Subcutaneous abdominal adipose tissue (tissue), 5 donors: Measurements from ENCODE around the gene STRIP2.
"Not testable (repeated sequence)": the region's sequence is repeated elsewhere in the genome, so short reads cannot be mapped to it uniquely, and the experiment has no call there.

Experiments
- H3K27ac ChIP-seq: one replicate; pipeline ENCODE4 v1.7.0; 2013; ENCODE audit warnings: low read depth, mild to moderate bottlenecking, inconsistent platforms, low read length, moderate library complexity
- H3K27me3 ChIP-seq, 5 donors: one replicate each; pipeline ENCODE4 v1.7.0; 2013; ENCODE audit warnings: low read length in 5 of 5, inconsistent platforms in 1 of 5; ENCODE audit not compliant: control insufficient read depth in 5 of 5, insufficient read depth in 4 of 5
- H3K36me3 ChIP-seq, 5 donors: one replicate each; pipeline ENCODE4 v1.7.0; 2013; ENCODE audit warnings: low read length in 5 of 5; ENCODE audit not compliant: control insufficient read depth in 5 of 5, insufficient read depth in 5 of 5
- H3K4me1 ChIP-seq, 5 donors: one replicate each; pipeline ENCODE4 v1.7.0; 2013; ENCODE audit warnings: low read length in 5 of 5, mild to moderate bottlenecking in 3 of 5, moderate library complexity in 1 of 5; ENCODE audit not compliant: control insufficient read depth in 5 of 5, insufficient read depth in 5 of 5
- H3K4me3 ChIP-seq, 5 donors: one replicate each; pipeline ENCODE4 v1.7.0; 2013; ENCODE audit warnings: low read length in 5 of 5, low read depth in 1 of 5
- H3K9ac ChIP-seq, 5 donors: one replicate each; pipeline ENCODE4 v1.7.0; 2013; ENCODE audit warnings: low read length in 5 of 5, mild to moderate bottlenecking in 4 of 5, moderate library complexity in 3 of 5
- H3K9me3 ChIP-seq, 5 donors: one replicate each; pipeline ENCODE4 v1.7.0; 2013; ENCODE audit warnings: low read length in 5 of 5; ENCODE audit not compliant: control insufficient read depth in 5 of 5
- donor health status: healthy.
- donor health status: healthy.
- donor health status: healthy.
- donor health status: healthy.
- donor health status: healthy.

STRIP2 gene

GRCh38 chr7:129481376-129481775 is 47.1 kb downstream of the STRIP2 start:
- not testable (repeated sequence) for H3K27ac ChIP-seq, H3K9me3 ChIP-seq, H3K4me1 ChIP-seq, H3K9ac ChIP-seq, H3K4me3 ChIP-seq, H3K36me3 ChIP-seq, H3K27me3 ChIP-seq

- Histone ChIP-seq H3K4me1 (no peaks in the 10 kb centered on the region), H3K4me3 (no peak overlapping the region), H3K27ac (no peak overlapping the region)
Measured at GRCh38 chr7:129482781-129483180, 48.5 kb downstream of the STRIP2 start.

GRCh38 chr7:129489491-129489890 is 55.3 kb downstream of the STRIP2 start:
- no peak overlapping the region for H3K27ac ChIP-seq
- no peaks in the 10 kb centered on the region for H3K36me3 ChIP-seq
- no peak overlapping the region for H3K4me3 ChIP-seq

More at GRCh38 chr7:129482781-129483180, 48.5 kb downstream of the STRIP2 start:
- H3K9ac ChIP-seq, result no peak overlapping the region
- H3K36me3 ChIP-seq, result no peaks in the 10 kb centered on the region
- H3K9me3 ChIP-seq, result no peaks in the 10 kb centered on the region
- H3K27me3 ChIP-seq, result no peaks in the 10 kb centered on the region

GRCh38 chr7:129492391-129492790 is 58.2 kb downstream of the STRIP2 start:
- Histone ChIP-seq H3K9me3 (no peaks in the 10 kb centered on the region), H3K9ac (no peak overlapping the region), H3K4me1 (no peaks in the 10 kb centered on the region), H3K36me3 (no peaks in the 10 kb centered on the region), H3K27me3 (no peaks in the 10 kb centered on the region), H3K4me3 (no peak overlapping the region), H3K27ac (no peak overlapping the region)

More at GRCh38 chr7:129489491-129489890, 55.3 kb downstream of the STRIP2 start:
- H3K27me3 ChIP-seq, result no peaks in the 10 kb centered on the region
- no peaks in the 10 kb centered on the region for H3K4me1 ChIP-seq
- no peak overlapping the region for H3K9ac ChIP-seq
- no peaks in the 10 kb centered on the region for H3K9me3 ChIP-seq

GRCh38 chr7:129493555-129493954 is 59.3 kb downstream of the STRIP2 start:
- no peaks in the 10 kb centered on the region for H3K4me1 ChIP-seq
- H3K4me3 ChIP-seq, result no peak overlapping the region
- no peak overlapping the region for H3K27ac ChIP-seq
- no peaks in the 10 kb centered on the region for H3K36me3 ChIP-seq
- no peak overlapping the region for H3K9ac ChIP-seq
- H3K27me3 ChIP-seq, result no peaks in the 10 kb centered on the region
- H3K9me3 ChIP-seq, result no peaks in the 10 kb centered on the region

DNA sequence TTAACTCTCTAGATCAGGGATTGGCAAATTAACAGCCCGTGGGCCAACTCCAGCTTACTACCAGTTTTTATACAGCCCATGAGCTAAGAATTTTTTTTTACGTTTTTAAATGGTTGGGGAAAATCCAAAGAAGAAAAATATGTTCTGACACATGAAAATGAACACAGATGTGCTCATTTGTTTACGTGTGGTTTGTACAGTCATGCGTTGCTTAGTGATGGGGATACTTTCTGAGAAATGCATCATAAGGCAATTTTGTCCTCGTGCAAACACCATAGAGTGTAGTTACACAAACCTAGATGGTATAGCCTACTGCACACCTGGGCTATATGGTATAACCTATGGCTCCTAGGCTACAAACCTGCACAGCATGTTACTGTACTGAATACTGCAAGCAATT is 59.8 kb downstream of the STRIP2 start:
- Histone ChIP-seq H3K27ac (no peak overlapping the region), H3K9ac (no peak overlapping the region), H3K9me3 (no peaks in the 10 kb centered on the region), H3K4me1 (no peaks in the 10 kb centered on the region), H3K27me3 (no peaks in the 10 kb centered on the region), H3K36me3 (no peaks in the 10 kb centered on the region), H3K4me3 (no peak overlapping the region)

GRCh38 chr7:129495987-129496386 is 61.8 kb downstream of the STRIP2 start:
- H3K27me3 ChIP-seq, result no peaks in the 10 kb centered on the region
- no peak overlapping the region for H3K4me3 ChIP-seq
- no peaks in the 10 kb centered on the region for H3K9me3 ChIP-seq
- H3K36me3 ChIP-seq, result no peaks in the 10 kb centered on the region
- no peaks in the 10 kb centered on the region for H3K4me1 ChIP-seq
- H3K9ac ChIP-seq, result no peak overlapping the region
- H3K27ac ChIP-seq, result no peak overlapping the region

- Histone ChIP-seq H3K27me3 (peaks cover 0 to 3% (median 0%) of the 10 kb centered on the region in 5 donors), H3K4me1 (peaks cover 0 to under 1% (median 0%) of the 10 kb centered on the region in 5 donors), H3K4me3 (no peak overlapping the region), H3K27ac (no peak overlapping the region), H3K9ac (no peak overlapping the region), H3K9me3 (no peaks in the 10 kb centered on the region), H3K36me3 (no peaks in the 10 kb centered on the region)
Measured at GRCh38 chr7:129496653-129497052, 62.4 kb downstream of the STRIP2 start.

DNA sequence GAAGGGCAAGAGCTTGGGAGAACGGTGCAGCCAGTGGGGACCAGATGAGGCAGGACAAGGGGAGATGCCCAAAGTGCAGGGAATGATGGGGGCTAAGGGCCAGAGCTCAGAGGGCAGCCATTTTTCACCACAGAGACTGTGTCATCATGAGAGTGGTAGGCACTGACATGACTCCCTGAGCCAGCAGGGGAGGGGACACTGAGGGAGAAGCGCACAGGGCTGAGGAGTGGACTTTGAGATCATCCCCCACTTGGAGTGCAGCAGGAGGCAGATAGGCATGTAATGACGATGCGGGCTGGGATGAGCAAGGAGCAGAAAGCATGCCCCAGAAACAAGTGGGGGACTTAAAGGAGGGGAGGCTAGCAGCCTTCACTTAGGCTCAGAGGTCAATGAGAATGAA is 62.9 kb downstream of the STRIP2 start:
- no peak overlapping the region for H3K9ac ChIP-seq
- no peak overlapping the region for H3K4me3 ChIP-seq
- no peaks in the 10 kb centered on the region for H3K9me3 ChIP-seq
- H3K36me3 ChIP-seq, result no peaks in the 10 kb centered on the region
- peaks cover 0 to 5% (median 3%) of the 10 kb centered on the region in 5 donors for H3K4me1 ChIP-seq
- H3K27me3 ChIP-seq, result peaks cover 0 to 3% (median 2%) of the 10 kb centered on the region in 5 donors
- H3K27ac ChIP-seq, result no peak overlapping the region

DNA sequence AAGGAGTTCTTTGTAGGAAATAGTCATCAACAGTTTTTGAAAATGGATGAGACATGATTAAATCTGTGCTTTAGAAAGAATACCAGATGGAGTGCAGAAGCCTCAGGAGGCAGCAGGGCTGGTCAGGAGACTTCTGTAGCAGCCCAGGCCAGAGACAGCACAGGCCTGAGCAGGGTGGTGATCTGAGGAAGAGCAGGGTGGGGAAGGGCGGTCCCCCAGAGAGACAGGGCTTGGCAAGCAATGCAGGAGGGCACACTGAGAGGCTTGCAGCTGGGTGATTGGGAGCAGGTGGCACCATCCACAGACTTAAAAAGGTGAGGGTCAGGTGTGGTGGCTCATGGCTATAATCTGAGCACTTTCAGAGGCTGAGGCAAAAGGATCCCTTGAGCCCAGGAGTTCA is 63.8 kb downstream of the STRIP2 start:
- Histone ChIP-seq H3K4me1 (peaks cover 0 to 13% (median 9%) of the 10 kb centered on the region in 5 donors), H3K36me3 (no peaks in the 10 kb centered on the region), H3K27me3 (peaks cover 3 to 7% (median 5%) of the 10 kb centered on the region in 5 donors), H3K9me3 (no peaks in the 10 kb centered on the region), H3K4me3 (no peak overlapping the region), H3K27ac (no peak overlapping the region), H3K9ac (no peak overlapping the region)

DNA sequence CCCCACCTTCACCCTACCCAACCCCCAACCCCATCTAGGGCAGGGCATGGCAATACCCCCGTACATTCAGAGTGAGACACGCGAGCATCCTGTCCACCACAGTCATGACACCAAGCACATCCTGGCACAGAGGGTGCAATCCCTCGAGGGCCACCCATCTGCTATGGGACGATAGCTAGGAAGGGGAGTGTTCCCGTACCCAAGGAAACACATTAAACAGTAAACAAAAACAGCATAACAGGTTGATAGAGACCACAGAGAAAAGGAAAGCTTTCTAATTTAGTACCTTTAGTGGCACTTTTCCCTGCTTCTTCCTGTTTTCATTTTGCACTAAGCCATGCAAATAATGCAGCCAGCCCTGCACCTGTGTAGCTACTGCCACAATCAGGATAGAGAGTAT is 65.8 kb downstream of the STRIP2 start:
- Histone ChIP-seq H3K4me1 (peaks cover 0 to 16% (median 11%) of the 10 kb centered on the region in 5 donors), H3K4me3 (no peak overlapping the region), H3K9ac (no peak overlapping the region), H3K9me3 (no peaks in the 10 kb centered on the region), H3K27me3 (peaks cover 8 to 12% (median 9%) of the 10 kb centered on the region in 5 donors), H3K27ac (no peak overlapping the region), H3K36me3 (no peaks in the 10 kb centered on the region)
